H1 (cell line): ENCODE data around the gene UPF1. TPM values are rescaled to one million over a fixed set of nuclear protein-coding genes. Genes with fewer than 3 reads are reported as not detected.

ENCODE experiments used
- CTCF ChIA-PET: fragments of 300-600 bp; sonication (Branson Sonifier 250); formaldehyde crosslinking; loops from one replicate; lab custom pipeline; 2021; ENCODE audit not compliant: partially characterized antibody; lab: Charles Lee
- POLR2A ChIA-PET: fragments of 300-600 bp; sonication (Branson Sonifier 250); formaldehyde crosslinking; loops from one replicate; lab custom pipeline; 2021; ENCODE audit warnings: inconsistent platforms; ENCODE audit not compliant: partially characterized antibody; lab: Charles Lee
- DNase-seq, 2 experiments: peaks; one replicate each; pipeline versions ENCODE4 v3.0.0 to v3.0.0-alpha.2; 2010 to 2022; ENCODE audit warnings: low spot score in 2 of 2, low read depth in 1 of 2, mixed read lengths in 1 of 2
- FAIRE-seq: peaks from 2 replicates; lab custom pipeline; 2011; peaks lifted over from hg19 to GRCh38; lab: Jason Lieb, UNC
- H2AFZ ChIP-seq: 2 replicates; pipeline ENCODE4 v1.8.1; 2012; ENCODE audit warnings: low read length, inconsistent platforms
- H2AK5ac ChIP-seq: 2 replicates; pipeline ENCODE4 v1.6.1; 2013; ENCODE audit warnings: low read depth, low read length
- H2BK120ac ChIP-seq: replicated peaks from 2 replicates; pipeline ENCODE3; 2013; ENCODE audit warnings: low read depth, low read length, inconsistent platforms
- H2BK12ac ChIP-seq: 2 replicates; pipeline ENCODE4 v1.6.1; 2013; ENCODE audit warnings: low read depth, low read length
- H2BK15ac ChIP-seq: 2 replicates; pipeline ENCODE4 v1.6.1; 2013; ENCODE audit warnings: low read length
- H2BK20ac ChIP-seq: 2 replicates; pipeline ENCODE4 v1.6.1; 2013; ENCODE audit warnings: low read length
- H2BK5ac ChIP-seq: 2 replicates; pipeline ENCODE4 v1.6.1; 2013; ENCODE audit warnings: low read depth, low read length
- H3K14ac ChIP-seq: 2 replicates; pipeline ENCODE4 v1.6.1; 2013; ENCODE audit warnings: inconsistent platforms; ENCODE audit not compliant: insufficient read length
- H3K18ac ChIP-seq: 2 replicates; pipeline ENCODE4 v1.6.1; 2013; ENCODE audit warnings: low read length; ENCODE audit errors: extremely low read depth
- H3K23ac ChIP-seq: 2 replicates; pipeline ENCODE4 v1.6.1; 2013; ENCODE audit warnings: inconsistent platforms; ENCODE audit not compliant: insufficient read length
- H3K23me2 ChIP-seq: 2 replicates; pipeline ENCODE4 v1.6.1; 2013; ENCODE audit warnings: low read depth, low read length
- H3K27ac ChIP-seq: 2 replicates; pipeline ENCODE4 v1.6.1; 2011; ENCODE audit warnings: low read depth, low read length, inconsistent platforms
- H3K27me3 ChIP-seq, 4 experiments: replicated peaks in 1 of 4; 1 replicate in 1 of 4; 2 replicates in 3 of 4; pipeline versions ENCODE4 v1.6.1 to v1.8.1; 2011 to 2013; ENCODE audit warnings: low read length in 3 of 4, mild to moderate bottlenecking in 3 of 4, inconsistent platforms in 2 of 4, mixed read lengths in 2 of 4, moderate library complexity in 1 of 4; ENCODE audit not compliant: control insufficient read depth in 3 of 4, insufficient read depth in 3 of 4; ENCODE audit errors: extremely low read depth in 1 of 4
- H3K36me3 ChIP-seq, 4 experiments: 2 replicates each; pipeline versions ENCODE4 v1.6.1 to v1.8.1; 2011 to 2013; ENCODE audit warnings: mild to moderate bottlenecking in 4 of 4, low read length in 3 of 4, moderate library complexity in 2 of 4, control low read depth in 1 of 4, inconsistent platforms in 1 of 4; ENCODE audit not compliant: insufficient read depth in 4 of 4, control insufficient read depth in 2 of 4
- H3K4ac ChIP-seq: replicated peaks from 2 replicates; pipeline ENCODE3; 2013; ENCODE audit warnings: low read length, low read depth, mixed read lengths, inconsistent platforms; ENCODE audit not compliant: insufficient read length
- H3K4me1 ChIP-seq, 4 experiments: replicated peaks in 1 of 4; 1 replicate in 1 of 4; 2 replicates in 3 of 4; pipeline versions ENCODE4 v1.6.1 to v1.8.1; 2011 to 2013; ENCODE audit warnings: low read length in 3 of 4, inconsistent platforms in 2 of 4, mixed read lengths in 1 of 4; ENCODE audit not compliant: insufficient read depth in 4 of 4, control insufficient read depth in 3 of 4
- H3K4me2 ChIP-seq, 2 experiments: 2 replicates each; pipeline versions ENCODE4 v1.6.1 to v1.8.1; 2011 to 2013; ENCODE audit warnings: low read depth in 2 of 2, low read length in 2 of 2, control low read depth in 1 of 2, inconsistent platforms in 1 of 2, mild to moderate bottlenecking in 1 of 2; ENCODE audit not compliant: insufficient read depth in 1 of 2
- H3K4me3 ChIP-seq, 4 experiments: fragments of 200-600, 300-600 bp in 1 of 4; sonication (generic), shearing (Covaris generic), sonication (Bioruptor Twin) in 1 of 4; 2 replicates each; pipeline versions ENCODE4 v1.5.1 to v1.8.1; 2011 to 2016; ENCODE audit warnings: low read length in 4 of 4, low read depth in 3 of 4, control low read depth in 2 of 4, inconsistent platforms in 2 of 4, mild to moderate bottlenecking in 2 of 4, mixed read lengths in 1 of 4, moderate library complexity in 1 of 4; ENCODE audit not compliant: insufficient read depth in 2 of 4; ENCODE audit errors: extremely low read depth in 1 of 4
- H3K56ac ChIP-seq: replicated peaks from 2 replicates; pipeline ENCODE3; 2013; ENCODE audit warnings: low read depth, mild to moderate bottlenecking, mixed read lengths, low read length, inconsistent platforms; ENCODE audit not compliant: insufficient read length
- H3K79me1 ChIP-seq: 2 replicates; pipeline ENCODE4 v1.6.1; 2013; ENCODE audit warnings: low read depth, low read length, control low read depth
- H3K79me2 ChIP-seq, 2 experiments: 2 replicates each; pipeline versions ENCODE4 v1.6.1 to v1.8.1; 2012 to 2013; ENCODE audit warnings: low read length in 2 of 2, mild to moderate bottlenecking in 2 of 2, inconsistent platforms in 1 of 2; ENCODE audit not compliant: insufficient read depth in 2 of 2, control insufficient read depth in 1 of 2
- H3K9ac ChIP-seq, 4 experiments: replicated peaks in 1 of 4; 1 replicate in 1 of 4; 2 replicates in 3 of 4; pipeline versions ENCODE4 v1.6.1 to v1.8.1; 2011 to 2013; ENCODE audit warnings: low read depth in 3 of 4, low read length in 3 of 4, control low read depth in 2 of 4, mild to moderate bottlenecking in 2 of 4, moderate library complexity in 2 of 4, inconsistent platforms in 1 of 4; ENCODE audit errors: extremely low read depth in 1 of 4
- H3K9me3 ChIP-seq, 2 experiments: 2 replicates each; pipeline versions ENCODE4 v1.6.1 to v1.8.1; 2012 to 2013; ENCODE audit warnings: mild to moderate bottlenecking in 2 of 2, moderate library complexity in 2 of 2, control low read depth in 1 of 2, inconsistent platforms in 1 of 2, low read depth in 1 of 2, low read length in 1 of 2, mixed read lengths in 1 of 2; ENCODE audit not compliant: insufficient read depth in 2 of 2
- H4K20me1 ChIP-seq, 2 experiments: replicated peaks in 1 of 2; 2 replicates each; pipeline versions ENCODE3 to v1.8.1; 2011 to 2013; ENCODE audit warnings: inconsistent platforms in 2 of 2, low read length in 2 of 2, mild to moderate bottlenecking in 1 of 2; ENCODE audit not compliant: insufficient read depth in 2 of 2, control insufficient read depth in 1 of 2
- H4K5ac ChIP-seq: 2 replicates; pipeline ENCODE4 v1.6.1; 2013; ENCODE audit warnings: low read length, low read depth, mixed read lengths, inconsistent platforms; ENCODE audit not compliant: insufficient read length
- H4K8ac ChIP-seq: 2 replicates; pipeline ENCODE4 v1.8.0; 2013; ENCODE audit warnings: mild to moderate bottlenecking, moderate library complexity, low read length, inconsistent platforms; ENCODE audit not compliant: insufficient read depth; ENCODE audit errors: extremely low read depth
- H4K91ac ChIP-seq: replicated peaks from 2 replicates; pipeline ENCODE3; 2013; ENCODE audit warnings: low read length, mixed read lengths, inconsistent platforms; ENCODE audit not compliant: insufficient read length
- EZH2 ChIP-seq: fragments of 200-600 bp; sonication (generic); IDR thresholded peaks from 2 replicates; pipeline ENCODE4 v1.7.1; 2012; ENCODE audit warnings: low read depth, mild to moderate bottlenecking, moderate library complexity, low read length, inconsistent platforms; ENCODE audit not compliant: severe bottlenecking
- KDM1A ChIP-seq: fragments of 200-600, 300-600 bp; sonication (generic); IDR thresholded peaks from 2 replicates; pipeline ENCODE4 v1.7.1; 2016; ENCODE audit warnings: mild to moderate bottlenecking, low read length, borderline replicate concordance
- WGBS, 2 experiments: shearing (Covaris generic) in 1 of 2; methylation state at CpG; one replicate each; pipeline versions ENCODE4 v1.1.6 to v1.1.7; 2013 to 2015; ENCODE audit warnings: low lambda C conversion rate in 2 of 2, mixed read lengths in 2 of 2, inconsistent platforms in 1 of 2, low coverage in 1 of 2, missing lambda C conversion rate in 1 of 2; ENCODE audit not compliant: insufficient replicate concordance in 2 of 2, insufficient coverage in 1 of 2, insufficient read length in 1 of 2; ENCODE audit errors: extremely low coverage in 1 of 2, missing lambda C conversion rate in 1 of 2; 5-methylcytosine and 5-hydroxymethylcytosine counted together
- polyA plus RNA-seq, 7 experiments: library from polyadenylated mRNA; depleted of rRNA in 3 of 7; stranded (reverse) in 5 of 7; unstranded in 2 of 7; fragments of >200 nt in 5 of 7; fragments of 200-250 nt in 2 of 7; gene quantifications; 1 replicate in 5 of 7; 2 replicates in 1 of 7; 4 replicates in 1 of 7; pipeline versions ENCODE4 v1.2.1 to v1.2.3, GENCODE V29; 2011 to 2013; ENCODE audit warnings: missing spikeins in 2 of 7, mixed read lengths in 2 of 7
- total RNA-seq: library from RNA; stranded (reverse); fragmentation: NEBNext Ultra II Directional; extraction: Animal tissue kit (Norgen Biotek cat#: 25700); gene quantifications from 2 replicates; pipeline ENCODE4 v1.2.1, GENCODE V29; 2021

The UPF1 gene
- total and polyA plus RNA-seq, 2 of the 8 experiments (the other 6 are each of a cell fraction or from before 2014, with no cell fraction given), result 46.4 to 62.0 TPM

- H3K56ac ChIP-seq, result no peak overlapping the region
- no peaks in the 10 kb centered on the region for H3K9me3 ChIP-seq
- 88% methylated on average over 4 of the region's 4 CpGs; no CpG with 5 or more reads in 1 of the 2 experiments for WGBS, 2 experiments
- no peaks in the 10 kb centered on the region for H3K4me1 ChIP-seq
- H3K14ac ChIP-seq, result no peak overlapping the region
- ChIA-PET CTCF (no interaction called here), POLR2A (interaction anchor here (0.8 to 1.4 kb wide), 3 partner anchors 10 to 88 kb away, joined by 3 to 5 read pairs (median 4); no protein-coding TSS in a partner anchor)
- H2AFZ ChIP-seq, result no peak overlapping the region
- no peak overlapping the region for H3K18ac ChIP-seq
- no peak for DNase-seq
- FAIRE-seq, result no peak
- no peak overlapping the region for H2BK12ac ChIP-seq
- H3K27me3 ChIP-seq, result no peaks in the 10 kb centered on the region
- H3K4me3 ChIP-seq, result no peak overlapping the region
- TF ChIP-seq EZH2, result no peak
- peak; percentile 86 for TF ChIP-seq KDM1A
- no peak overlapping the region for H3K27ac ChIP-seq
- H4K8ac ChIP-seq, result no peak overlapping the region
- peaks cover 0 to 5% (median 1%) of the 10 kb centered on the region in 4 experiments; a peak in 2 of 8 replicates for H3K36me3 ChIP-seq
- H3K23me2 ChIP-seq, result no peaks in the 10 kb centered on the region
- H4K91ac ChIP-seq, result no peak overlapping the region
- H4K20me1 ChIP-seq, result peaks cover 0 to 13% of the 10 kb centered on the region in 2 experiments
- no peak overlapping the region for H3K4me2 ChIP-seq
- H3K79me2 ChIP-seq, result no peaks in the 10 kb centered on the region
- H3K79me1 ChIP-seq, result 0 out of 2 replicates have a peak, but pooled peaks cover 2% of the 10 kb centered on the region
- H2AK5ac ChIP-seq, result no peak overlapping the region
- no peak overlapping the region for H2BK20ac ChIP-seq
- no peak overlapping the region for H4K5ac ChIP-seq
- H3K23ac ChIP-seq, result no peak overlapping the region
- H3K4ac ChIP-seq, result no peak overlapping the region
- no peak overlapping the region for H2BK5ac ChIP-seq
- no peak overlapping the region for H2BK120ac ChIP-seq
- H3K9ac ChIP-seq, result no peak overlapping the region
- no peak overlapping the region for H2BK15ac ChIP-seq
Observed at GRCh38 chr19:18886972-18887371, 55.2 kb downstream of the UPF1 start.
